Measurements from ENCODE around the gene TMEM181.
A peak's percentile ranks its signal among the peaks of the same experiment; 100 is the strongest.
"Not testable (repeated sequence)": the region's sequence is repeated elsewhere in the genome, so short reads cannot be mapped to it uniquely, and the experiment has no call there.

TMEM181 gene

GRCh38 chr6:158559895-158560835, at the start of gene TMEM181:
Gene TMEM181 (plus strand): TSS chr6:158560091. CDS start chr6:158560225, 134 bp downstream.
- DNase-seq, result peak; percentile 73 to 87 (median 79)

GRCh38 chr6:158512809-158513208, 47.1 kb upstream of the TMEM181 start:
- DNase-seq, result no peak

- no peak for DNase-seq
Observed at GRCh38 chr6:158514176-158514575, 45.7 kb upstream of the TMEM181 start.

GRCh38 chr6:158514991-158515390, 44.9 kb upstream of the TMEM181 start:
- DNase-seq, result no peak

- no peak for DNase-seq
Observed at GRCh38 chr6:158516098-158516497, 43.8 kb upstream of the TMEM181 start.

- no peak for DNase-seq
Observed at GRCh38 chr6:158517038-158517437, 42.9 kb upstream of the TMEM181 start.

- DNase-seq, result no peak
Observed at GRCh38 chr6:158517581-158517980, 42.3 kb upstream of the TMEM181 start.

- DNase-seq, result peak in 3 of 6 experiments; percentile 25 to 45 (median 32)
Observed at GRCh38 chr6:158518191-158519127, 41.4 kb upstream of the TMEM181 start.

GRCh38 chr6:158519300-158519699, 40.6 kb upstream of the TMEM181 start:
- no peak for DNase-seq

- DNase-seq, result no peak
Observed at GRCh38 chr6:158519761-158520160, 40.1 kb upstream of the TMEM181 start.

- not testable (repeated sequence) for DNase-seq
Observed at GRCh38 chr6:158520975-158521374, 38.9 kb upstream of the TMEM181 start.

- DNase-seq, result no peak
Observed at GRCh38 chr6:158521759-158522158, 38.1 kb upstream of the TMEM181 start.

- DNase-seq, result no peak
Observed at GRCh38 chr6:158522616-158523015, 37.3 kb upstream of the TMEM181 start.

GRCh38 chr6:158524311-158524710, 35.6 kb upstream of the TMEM181 start:
- no peak for DNase-seq

- not testable (repeated sequence) for DNase-seq
Observed at GRCh38 chr6:158527858-158528257, 32.0 kb upstream of the TMEM181 start.

- DNase-seq, result no peak
Observed at GRCh38 chr6:158528826-158529225, 31.1 kb upstream of the TMEM181 start.

- no peak for DNase-seq
Observed at GRCh38 chr6:158529629-158530028, 30.3 kb upstream of the TMEM181 start.

GRCh38 chr6:158531566-158531965, 28.3 kb upstream of the TMEM181 start:
- DNase-seq, result no peak

- DNase-seq, result no peak
Observed at GRCh38 chr6:158531970-158532369, 27.9 kb upstream of the TMEM181 start.

GRCh38 chr6:158536084-158536890, 23.6 kb upstream of the TMEM181 start:
- DNase-seq, result peak; percentile 26 to 77 (median 56)

- peak in 2 of 6 experiments; percentile 19 to 34 for DNase-seq
Observed at GRCh38 chr6:158536891-158537798, 22.7 kb upstream of the TMEM181 start.
